Endothelial cell (in vitro differentiated cells): Measurements from ENCODE around the gene KCNQ1. TPM values are rescaled to one million over a fixed set of nuclear protein-coding genes. Genes with fewer than 3 reads are reported as not detected.

ENCODE experiments used
- DNase-seq: peaks from one replicate; pipeline ENCODE4 v3.0.0; 2021; ENCODE audit warnings: low spot score
- H3K27ac Mint-ChIP-seq: one replicate; pipeline ENCODE4 v1.8.0; 2021; ENCODE audit warnings: mixed read lengths, inconsistent platforms; ENCODE audit not compliant: unreplicated experiment
- H3K27me3 Mint-ChIP-seq: one replicate; pipeline ENCODE4 v1.8.0; 2021; ENCODE audit warnings: mild to moderate bottlenecking, moderate library complexity, mixed read lengths, inconsistent platforms; ENCODE audit not compliant: unreplicated experiment
- H3K36me3 Mint-ChIP-seq: one replicate; pipeline ENCODE4 v1.8.0; 2021; ENCODE audit warnings: mild to moderate bottlenecking, low read depth, mixed read lengths, inconsistent platforms; ENCODE audit not compliant: unreplicated experiment
- H3K4me1 Mint-ChIP-seq: one replicate; pipeline ENCODE4 v1.8.0; 2021; ENCODE audit warnings: mild to moderate bottlenecking, mixed read lengths, inconsistent platforms; ENCODE audit not compliant: unreplicated experiment
- H3K4me3 Mint-ChIP-seq: one replicate; pipeline ENCODE4 v1.8.0; 2021; ENCODE audit warnings: mild to moderate bottlenecking, mixed read lengths, inconsistent platforms; ENCODE audit not compliant: unreplicated experiment
- H3K9me3 Mint-ChIP-seq: one replicate; pipeline ENCODE4 v1.8.0; 2021; ENCODE audit warnings: mixed read lengths, inconsistent platforms; ENCODE audit not compliant: unreplicated experiment
- CTCF ChIP-seq: fragments of 200-600 bp; sonication (generic); IDR thresholded peaks from one replicate; pipeline ENCODE4 v1.5.0; 2021; ENCODE audit warnings: antibody characterized with exemption; ENCODE audit not compliant: unreplicated experiment
- total RNA-seq: library from RNA; stranded (reverse); fragmentation: NEBNext Ultra II Directional; extraction: Animal tissue kit (Norgen Biotek cat#: 25700); gene quantifications from one replicate; pipeline ENCODE4 v1.2.1, GENCODE V29; 2021; ENCODE audit not compliant: unreplicated experiment

Gene KCNQ1
- total RNA-seq, 1 donor from 2014 or later = 35.3 TPM

- no peaks in the 10 kb centered on the region for H3K36me3 Mint-ChIP-seq
- no peaks in the 10 kb centered on the region for H3K4me1 Mint-ChIP-seq
- H3K9me3 Mint-ChIP-seq = no peaks in the 10 kb centered on the region
- H3K27me3 Mint-ChIP-seq = peaks cover 4% of the 10 kb centered on the region
- H3K27ac Mint-ChIP-seq = no peak overlapping the region
- no peak overlapping the region for H3K4me3 Mint-ChIP-seq
- DNase-seq = no peak
- TF ChIP-seq CTCF = no peak
These were observed 29.6 kb upstream of the KCNQ1 start for GRCh38 chr11:2415171-2415570.

- Mint-ChIP-seq H3K27me3 (peaks cover 4% of the 10 kb centered on the region), H3K4me3 (no peak overlapping the region), H3K9me3 (no peaks in the 10 kb centered on the region), H3K4me1 (no peaks in the 10 kb centered on the region), H3K36me3 (no peaks in the 10 kb centered on the region), H3K27ac (no peak overlapping the region)
- no peak for TF ChIP-seq CTCF
- no peak for DNase-seq
These were observed 29.0 kb upstream of the KCNQ1 start for GRCh38 chr11:2415601-2416380.

- Mint-ChIP-seq H3K27ac (no peak overlapping the region), H3K36me3 (no peaks in the 10 kb centered on the region), H3K4me3 (no peak overlapping the region), H3K27me3 (peaks cover 2% of the 10 kb centered on the region), H3K4me1 (no peaks in the 10 kb centered on the region), H3K9me3 (no peaks in the 10 kb centered on the region)
- DNase-seq = no peak
- no peak for TF ChIP-seq CTCF
These were observed 28.0 kb upstream of the KCNQ1 start for GRCh38 chr11:2416765-2417164.

- Mint-ChIP-seq H3K27ac (no peak overlapping the region), H3K4me3 (no peak overlapping the region), H3K36me3 (no peaks in the 10 kb centered on the region), H3K27me3 (peaks cover 2% of the 10 kb centered on the region), H3K4me1 (no peaks in the 10 kb centered on the region), H3K9me3 (no peaks in the 10 kb centered on the region)
- DNase-seq = no peak
- TF ChIP-seq CTCF = no peak
These were observed 26.7 kb upstream of the KCNQ1 start for GRCh38 chr11:2417856-2418692.
